Caki2 (cell line): ENCODE measurements around the gene LONP2. TPM values are rescaled to one million over a fixed set of nuclear protein-coding genes. Genes with fewer than 3 reads are reported as not detected.
A peak's percentile ranks its signal among the peaks of the same experiment; 100 is the strongest.
"Not testable (repeated sequence)": the region's sequence is repeated elsewhere in the genome, so short reads cannot be mapped to it uniquely, and the experiment has no call there.

Experiments used
- DNase-seq: peaks from one replicate; pipeline ENCODE4 v3.0.0-alpha.2; 2015; ENCODE audit warnings: low read depth
- in situ Hi-C: cut with HindIII; loops from 2 replicates; pipeline ENCODE4 v1.10.0; 2016; ENCODE audit warnings: low sequenced_read_pairs, low pct_unique_long_range_greater_than_20kb, mixed read lengths
- total RNA-seq: library from RNA; depleted of rRNA; stranded (reverse); fragments of >200 nt; shearing (Covaris generic); gene quantifications from 2 replicates; pipeline ENCODE4 v1.2.3, GENCODE V29; 2014; ENCODE audit warnings: low replicate concordance

The LONP2 gene
- total RNA-seq, 1 experiment from 2014 or later: 27.9 TPM

GRCh38 chr16:48374255-48374654 lies 130.2 kb downstream of the LONP2 start:
- in situ Hi-C loops: no loop called here
- DNase-seq: no peak

DNA sequence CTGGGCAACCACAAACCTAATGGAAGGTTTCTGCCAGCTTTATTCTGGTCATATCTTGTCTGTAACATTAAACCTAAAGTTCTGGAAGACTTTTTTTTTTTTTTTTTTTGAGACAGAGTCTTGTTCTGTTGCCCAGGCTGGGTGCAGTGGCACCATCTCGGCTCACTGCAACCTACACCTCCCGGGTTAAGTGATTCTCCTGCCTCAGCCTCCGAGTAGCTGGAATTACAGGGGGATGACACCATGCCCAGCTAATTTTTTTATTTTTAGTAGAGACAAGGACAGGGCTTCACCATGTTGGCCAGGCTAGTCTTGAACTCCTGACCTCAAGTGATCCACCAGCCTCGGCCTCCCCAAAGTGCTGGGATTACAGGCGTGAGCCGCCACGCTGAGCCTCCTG lies 133.2 kb downstream of the LONP2 start:
- in situ Hi-C loops, DNase-seq: not testable (repeated sequence)

DNA sequence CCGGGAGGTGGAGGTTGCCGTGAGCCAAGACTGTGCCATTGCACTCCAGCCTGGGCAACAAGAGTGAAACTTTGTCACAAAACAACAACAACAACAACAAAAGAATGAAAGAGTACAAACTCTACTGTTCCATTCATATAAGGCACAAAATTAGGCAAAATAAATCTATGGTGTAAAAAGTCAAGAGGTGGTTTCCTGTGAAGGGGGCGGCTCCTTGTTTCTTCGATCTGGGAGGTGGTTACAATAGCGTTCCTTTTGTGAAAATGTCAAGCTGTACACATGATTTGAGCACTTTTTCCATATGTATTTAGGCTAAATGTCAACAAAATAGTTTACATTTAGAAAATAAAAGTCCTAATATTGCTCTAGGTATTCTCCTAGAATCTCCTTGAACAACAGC lies 134.2 kb downstream of the LONP2 start:
- no peak for DNase-seq
- in situ Hi-C loops: no loop called here

GRCh38 chr16:48378836-48379235 lies 134.7 kb downstream of the LONP2 start:
- no peak for DNase-seq
- in situ Hi-C loops: no loop called here

- no peak for DNase-seq
- in situ Hi-C loops: no loop called here
These were observed 137.1 kb downstream of the LONP2 start for GRCh38 chr16:48381201-48381600.

DNA sequence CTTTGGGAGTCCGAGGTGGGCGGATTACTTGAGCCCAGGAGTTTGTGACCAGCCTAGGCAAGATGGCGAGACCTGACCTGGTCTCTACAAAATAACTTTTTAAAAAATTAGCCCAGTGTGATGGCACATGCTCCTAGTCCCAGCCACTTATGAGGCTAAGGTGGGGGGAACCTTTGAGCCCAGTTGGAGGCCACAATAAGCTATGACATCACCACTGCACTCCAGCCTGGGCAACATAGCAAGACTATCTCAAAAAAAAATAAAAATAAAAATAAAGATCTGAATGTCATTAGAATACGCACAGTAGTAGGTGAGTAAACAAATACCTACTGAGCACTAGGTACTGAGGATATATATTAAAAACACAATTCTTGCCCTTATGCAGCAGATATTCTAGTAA lies 138.0 kb downstream of the LONP2 start:
- in situ Hi-C loops: no loop called here
- no peak for DNase-seq

- in situ Hi-C loops: no loop called here
- DNase-seq: no peak
These were observed 139.1 kb downstream of the LONP2 start for GRCh38 chr16:48383009-48383876.

GRCh38 chr16:48383877-48384519 lies 139.9 kb downstream of the LONP2 start:
- in situ Hi-C loops: no loop called here
- peak; percentile 28 for DNase-seq

- in situ Hi-C loops: no loop called here
- DNase-seq: no peak
These were observed 140.6 kb downstream of the LONP2 start for GRCh38 chr16:48384520-48385252.

DNA sequence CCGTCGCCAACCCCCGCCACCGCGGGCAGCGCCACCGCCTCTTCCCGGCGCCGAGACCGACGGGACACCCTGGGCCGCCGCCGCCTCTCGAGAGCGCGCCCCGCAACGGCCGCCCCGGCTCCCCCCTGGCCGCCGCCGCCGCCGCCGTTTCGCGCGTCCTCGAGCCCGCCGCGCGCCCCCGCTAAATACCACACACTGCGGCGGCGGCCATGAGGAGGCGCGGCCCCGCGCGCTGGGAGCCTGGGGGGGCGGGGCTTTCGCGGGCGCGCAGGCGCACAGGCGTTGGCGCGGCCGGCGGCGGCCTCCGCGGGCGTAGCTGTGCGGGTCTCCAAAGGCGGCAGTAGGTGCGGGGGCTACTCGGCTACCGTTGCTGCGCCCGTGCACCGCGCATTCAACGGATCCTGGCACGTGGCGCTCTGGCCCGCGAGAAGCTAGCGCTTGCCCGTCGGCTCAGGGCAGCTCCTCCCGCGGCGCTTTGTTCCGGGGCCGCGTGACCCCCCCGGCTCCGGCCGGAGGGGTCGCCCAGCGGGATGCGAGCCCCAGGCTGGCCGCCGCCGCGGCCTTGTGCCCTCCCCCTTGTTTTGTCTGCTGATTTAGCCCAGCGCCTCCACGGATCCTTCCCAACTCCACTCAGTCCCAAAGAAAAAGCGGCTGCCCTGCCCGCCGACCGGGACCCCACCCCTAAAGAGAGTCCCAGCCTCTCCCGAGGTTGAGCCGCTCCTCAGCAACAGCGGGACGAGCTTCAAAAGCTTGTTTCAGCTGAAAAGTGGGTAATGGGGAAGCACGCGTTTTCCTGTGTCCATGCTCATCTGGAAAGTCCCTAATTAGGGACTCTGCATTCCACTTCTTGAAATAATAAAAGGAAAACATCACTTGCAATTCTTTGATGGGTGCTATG lies 141.4 kb downstream of the LONP2 start, which contains the start of gene SIAH1:
Gene SIAH1 (minus strand): TSS at position 161 of the 898 bp plus-strand sequence. CDS start 22,985 bp downstream, outside the sequence.
- peak; percentile 67 for DNase-seq
- in situ Hi-C loops: no loop called here

DNA sequence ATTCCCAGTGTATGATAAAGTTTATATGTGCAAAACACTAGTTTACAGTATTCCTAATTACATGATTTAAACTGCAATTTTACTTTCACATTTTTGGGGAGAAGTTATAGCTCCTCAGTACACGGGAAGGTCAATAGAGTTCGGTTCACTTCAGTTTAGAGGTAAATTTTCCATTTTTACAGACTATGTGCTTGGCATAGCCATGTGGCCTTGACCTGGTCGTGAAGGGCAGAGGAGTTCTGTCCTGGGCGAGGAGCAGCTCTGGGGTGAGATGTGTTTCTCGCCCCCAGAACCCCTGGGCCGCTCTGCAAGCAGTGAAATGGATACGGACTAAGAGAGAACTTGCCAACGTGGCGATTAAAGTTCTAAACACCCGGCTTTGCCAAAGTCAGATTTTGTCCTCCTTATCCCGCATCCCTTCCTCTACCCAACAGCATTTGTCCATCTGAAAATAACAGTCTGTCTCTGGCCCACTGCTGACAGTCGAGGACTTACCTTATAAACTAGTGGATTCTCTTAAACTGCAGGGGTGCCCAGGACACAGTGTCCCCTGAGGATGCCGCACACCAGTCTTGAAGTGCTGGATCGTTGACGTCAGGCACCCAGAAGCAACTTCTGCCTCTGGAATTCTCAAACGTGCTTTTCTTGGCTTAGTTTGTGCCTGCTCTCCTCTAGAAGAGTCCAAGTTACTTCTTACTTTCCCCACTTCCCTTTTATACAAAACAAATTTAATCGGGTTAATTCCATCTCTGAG lies 142.6 kb downstream of the LONP2 start:
- in situ Hi-C loops: no loop called here
- DNase-seq: no peak

GRCh38 chr16:48392407-48392806 lies 148.3 kb downstream of the LONP2 start:
- no peak for DNase-seq
- in situ Hi-C loops: no loop called here

GRCh38 chr16:48393485-48394354 lies 149.6 kb downstream of the LONP2 start:
- in situ Hi-C loops: no loop called here
- DNase-seq: no peak

DNA sequence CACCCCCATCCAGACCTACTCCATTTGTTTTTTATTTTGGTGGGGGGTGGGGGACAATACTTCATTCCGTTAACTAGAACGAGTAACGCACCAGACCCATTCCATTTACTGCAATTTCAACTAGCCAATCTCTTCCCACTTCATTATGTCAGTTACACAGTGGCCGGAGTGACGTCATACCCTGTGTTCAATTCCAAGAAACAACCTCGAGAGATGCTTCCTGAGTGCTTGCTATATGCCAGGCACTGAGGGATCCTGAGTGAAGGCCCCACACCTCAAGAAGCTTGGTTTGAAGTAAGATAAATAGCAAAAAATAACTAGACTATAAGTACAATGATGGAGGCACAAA lies 150.2 kb downstream of the LONP2 start:
- in situ Hi-C loops: no loop called here
- DNase-seq: no peak

DNA sequence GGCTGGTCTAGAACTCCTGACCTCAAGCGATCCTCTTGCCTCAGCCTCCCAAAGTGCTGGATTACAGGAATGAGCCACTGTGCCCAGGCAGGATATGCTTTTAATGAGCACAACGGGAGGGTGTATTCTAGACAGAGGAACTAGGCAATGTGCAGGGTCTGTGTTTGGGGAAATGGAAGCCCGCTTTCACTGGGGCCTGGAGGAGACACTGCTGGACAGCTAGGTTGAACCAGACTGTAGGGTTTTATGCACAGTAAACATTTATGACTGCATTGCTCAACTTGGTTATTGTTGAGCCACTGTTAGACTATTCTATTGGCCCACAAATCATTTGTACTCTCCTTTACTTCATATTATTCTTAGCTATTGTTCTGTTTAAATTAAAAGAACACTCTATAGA lies 151.3 kb downstream of the LONP2 start:
- in situ Hi-C loops: no loop called here
- DNase-seq: no peak

DNA sequence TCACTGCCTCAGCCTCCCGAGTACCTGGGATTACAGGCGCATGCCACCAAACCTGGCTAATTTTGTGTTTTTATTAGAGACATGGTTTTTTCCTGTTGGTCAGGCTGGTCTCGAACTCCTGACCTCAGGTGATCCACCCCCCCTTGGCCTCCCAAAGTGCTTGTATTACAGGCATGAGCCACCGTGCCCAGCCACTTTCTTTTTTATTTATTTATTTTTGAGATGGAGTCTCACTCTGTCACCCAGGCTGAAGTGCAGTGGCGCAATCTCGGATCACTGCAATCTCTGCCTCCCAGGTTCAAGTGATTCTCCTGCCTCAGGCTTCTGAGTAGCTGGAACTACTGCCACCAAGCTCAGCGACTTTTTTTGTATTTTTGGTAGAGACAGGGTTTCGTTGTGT lies 158.4 kb downstream of the LONP2 start:
- DNase-seq, in situ Hi-C loops: not testable (repeated sequence)

DNA sequence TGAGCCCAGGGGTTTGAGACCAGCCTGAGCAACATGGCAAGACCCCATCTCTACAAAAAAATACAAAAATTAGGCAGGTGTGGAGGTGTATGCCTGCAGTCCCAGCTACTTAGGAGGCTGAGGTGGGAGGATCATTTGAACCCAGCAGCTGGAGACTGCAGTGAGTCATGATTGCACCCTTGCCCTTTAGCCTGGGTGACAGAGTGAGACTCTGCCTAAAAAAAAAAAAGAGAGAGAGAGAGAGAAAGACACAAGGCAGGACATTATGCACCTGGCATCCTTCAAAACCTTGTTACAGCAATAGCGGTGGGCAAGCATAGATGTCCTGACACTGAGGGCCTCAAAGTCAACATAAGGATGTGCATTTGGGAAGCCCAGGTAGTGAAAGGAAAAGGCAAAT lies 161.1 kb downstream of the LONP2 start:
- no peak for DNase-seq
- in situ Hi-C loops: no loop called here
